ENCODE data around the gene CAND2. TPM values are rescaled to one million over a fixed set of nuclear protein-coding genes. Genes with fewer than 3 reads are reported as not detected.

CAND2 gene
- total RNA-seq, 1 experiment from 2014 or later = 0.37 TPM

- Histone ChIP-seq H3F3A (ENCODE audit: insufficient read depth, low read depth) (peaks cover 4% of the 10 kb centered on the region; the same call in 1 of the 2 replicates), H2AFZ (no peak overlapping the region), H3K9me2 (ENCODE audit: insufficient read depth) (no peaks in the 10 kb centered on the region), H3K27ac (no peak overlapping the region), H3K36me3 (ENCODE audit: low read depth) (no peaks in the 10 kb centered on the region), H3K4me2 (no peak overlapping the region), H3K4me1 (replicated peaks; ENCODE audit: insufficient read depth) (no peaks in the 10 kb centered on the region), H4K20me1 (ENCODE audit: insufficient read depth) (no peaks in the 10 kb centered on the region), H3K4me3 (no peak overlapping the region), H3K79me2 (ENCODE audit: low read depth) (no peaks in the 10 kb centered on the region), H3K27me3 (ENCODE audit: insufficient read depth, low read depth) (no peaks in the 10 kb centered on the region), H3K9me3 (ENCODE audit: insufficient read depth, low read depth) (no peaks in the 10 kb centered on the region)
- BruUV-seq (replicated peaks) = no TSS peak
- intact Hi-C loops (cut with micrococcal nuclease; ENCODE audit: unreplicated experiment) = no loop called here
- no peak for DNase-seq
- ChIA-PET CTCF (no interaction called here), POLR2A (ENCODE audit: unreplicated experiment) (no interaction called here)
- no peak for TF ChIP-seq EZH2 (IDR thresholded peaks at IDR 0.05; ENCODE audit: low read depth)
- TF ChIP-seq, protein P1, sequence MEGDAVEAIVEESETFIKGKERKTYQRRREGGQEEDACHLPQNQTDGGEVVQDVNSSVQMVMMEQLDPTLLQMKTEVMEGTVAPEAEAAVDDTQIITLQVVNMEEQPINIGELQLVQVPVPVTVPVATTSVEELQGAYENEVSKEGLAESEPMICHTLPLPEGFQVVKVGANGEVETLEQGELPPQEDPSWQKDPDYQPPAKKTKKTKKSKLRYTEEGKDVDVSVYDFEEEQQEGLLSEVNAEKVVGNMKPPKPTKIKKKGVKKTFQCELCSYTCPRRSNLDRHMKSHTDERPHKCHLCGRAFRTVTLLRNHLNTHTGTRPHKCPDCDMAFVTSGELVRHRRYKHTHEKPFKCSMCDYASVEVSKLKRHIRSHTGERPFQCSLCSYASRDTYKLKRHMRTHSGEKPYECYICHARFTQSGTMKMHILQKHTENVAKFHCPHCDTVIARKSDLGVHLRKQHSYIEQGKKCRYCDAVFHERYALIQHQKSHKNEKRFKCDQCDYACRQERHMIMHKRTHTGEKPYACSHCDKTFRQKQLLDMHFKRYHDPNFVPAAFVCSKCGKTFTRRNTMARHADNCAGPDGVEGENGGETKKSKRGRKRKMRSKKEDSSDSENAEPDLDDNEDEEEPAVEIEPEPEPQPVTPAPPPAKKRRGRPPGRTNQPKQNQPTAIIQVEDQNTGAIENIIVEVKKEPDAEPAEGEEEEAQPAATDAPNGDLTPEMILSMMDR (conservative IDR thresholded peaks at IDR 0.05) = no peak
Observed at GRCh38 chr3:12815719-12816118, 19.2 kb downstream of the CAND2 start.

DNA sequence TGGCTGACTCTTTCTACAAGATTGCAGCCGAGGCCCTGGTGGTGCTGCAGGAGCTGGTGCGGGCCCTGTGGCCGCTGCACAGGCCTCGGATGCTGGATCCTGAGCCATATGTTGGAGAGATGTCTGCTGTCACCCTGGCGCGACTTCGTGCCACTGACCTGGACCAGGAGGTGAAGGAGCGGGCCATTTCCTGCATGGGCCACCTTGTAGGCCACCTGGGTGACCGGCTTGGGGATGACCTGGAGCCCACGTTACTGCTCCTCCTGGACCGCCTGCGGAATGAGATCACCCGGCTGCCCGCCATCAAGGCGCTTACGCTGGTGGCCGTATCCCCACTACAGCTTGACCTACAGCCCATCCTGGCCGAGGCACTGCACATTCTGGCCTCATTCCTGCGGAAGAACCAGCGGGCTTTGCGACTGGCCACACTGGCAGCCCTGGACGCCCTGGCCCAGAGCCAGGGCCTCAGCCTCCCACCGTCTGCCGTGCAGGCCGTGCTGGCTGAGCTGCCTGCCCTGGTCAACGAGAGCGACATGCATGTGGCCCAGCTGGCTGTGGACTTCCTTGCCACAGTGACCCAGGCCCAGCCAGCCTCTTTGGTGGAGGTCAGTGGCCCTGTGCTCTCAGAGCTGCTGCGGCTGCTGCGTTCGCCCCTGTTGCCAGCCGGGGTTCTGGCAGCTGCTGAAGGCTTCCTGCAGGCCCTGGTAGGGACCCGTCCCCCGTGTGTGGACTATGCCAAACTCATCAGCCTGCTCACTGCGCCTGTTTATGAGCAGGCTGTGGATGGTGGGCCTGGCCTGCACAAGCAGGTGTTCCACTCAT is 20.3 kb downstream of the CAND2 start:
- Histone ChIP-seq H3K27ac (no peak overlapping the region), H3K36me3 (ENCODE audit: low read depth) (no peaks in the 10 kb centered on the region), H2AFZ (no peak overlapping the region), H3K4me2 (no peak overlapping the region), H3F3A (ENCODE audit: insufficient read depth, low read depth) (no peaks in the 10 kb centered on the region), H3K27me3 (ENCODE audit: insufficient read depth, low read depth) (no peaks in the 10 kb centered on the region), H3K9me3 (ENCODE audit: insufficient read depth, low read depth) (no peaks in the 10 kb centered on the region), H3K4me1 (replicated peaks; ENCODE audit: insufficient read depth) (no peaks in the 10 kb centered on the region), H3K9me2 (ENCODE audit: insufficient read depth) (no peaks in the 10 kb centered on the region), H3K4me3 (no peak overlapping the region), H3K79me2 (ENCODE audit: low read depth) (no peaks in the 10 kb centered on the region), H4K20me1 (ENCODE audit: insufficient read depth) (no peaks in the 10 kb centered on the region)
- ChIA-PET CTCF (no interaction called here), POLR2A (ENCODE audit: unreplicated experiment) (no interaction called here)
- no TSS peak for BruUV-seq (replicated peaks)
- no peak for DNase-seq
- TF ChIP-seq, protein P1 (conservative IDR thresholded peaks at IDR 0.05) = no peak
- TF ChIP-seq EZH2 (IDR thresholded peaks at IDR 0.05; ENCODE audit: low read depth) = no peak
- intact Hi-C loops (cut with micrococcal nuclease; ENCODE audit: unreplicated experiment) = no loop called here

GRCh38 chr3:12817343-12817710 is 20.8 kb downstream of the CAND2 start:
- TF ChIP-seq EZH2 (IDR thresholded peaks at IDR 0.05; ENCODE audit: low read depth) = no peak
- TF ChIP-seq, protein P1 (conservative IDR thresholded peaks at IDR 0.05) = no peak
- Histone ChIP-seq H3K4me2 (no peak overlapping the region), H3K27ac (no peak overlapping the region), H3K9me3 (ENCODE audit: insufficient read depth, low read depth) (no peaks in the 10 kb centered on the region), H3K36me3 (ENCODE audit: low read depth) (no peaks in the 10 kb centered on the region), H2AFZ (no peak overlapping the region), H3K4me3 (no peak overlapping the region), H3K9me2 (ENCODE audit: insufficient read depth) (no peaks in the 10 kb centered on the region), H3F3A (ENCODE audit: insufficient read depth, low read depth) (no peaks in the 10 kb centered on the region), H3K79me2 (ENCODE audit: low read depth) (no peaks in the 10 kb centered on the region), H3K27me3 (ENCODE audit: insufficient read depth, low read depth) (no peaks in the 10 kb centered on the region), H4K20me1 (ENCODE audit: insufficient read depth) (no peaks in the 10 kb centered on the region), H3K4me1 (replicated peaks; ENCODE audit: insufficient read depth) (no peaks in the 10 kb centered on the region)
- ChIA-PET POLR2A (ENCODE audit: unreplicated experiment) (no interaction called here), CTCF (no interaction called here)
- no TSS peak for BruUV-seq (replicated peaks)
- intact Hi-C loops (cut with micrococcal nuclease; ENCODE audit: unreplicated experiment) = no loop called here
- DNase-seq = no peak

Data from PC-9 (cell line).